SK-N-SH (cell line): ENCODE measurements around the gene LRSAM1. TPM values are rescaled to one million over a fixed set of nuclear protein-coding genes. Genes with fewer than 3 reads are reported as not detected.

Experiments used
- CTCF ChIA-PET: fragments of 300-600, 350-600 bp; formaldehyde crosslinking; extraction: SDS; loops from one replicate; lab custom pipeline; 2021; lab: Yijun Ruan, JAX
- POLR2A ChIA-PET: fragments of 350-600 bp; sonication (Branson Sonifier 250); formaldehyde crosslinking; extraction: SDS; loops from one replicate; lab custom pipeline; 2020; ENCODE audit warnings: antibody characterized with exemption, inconsistent platforms; lab: Yijun Ruan, JAX
- DNase-seq: peaks from one replicate; pipeline ENCODE4 v3.0.0; 2012
- H2AFZ ChIP-seq: fragments of 200-600 bp; sonication (generic); 2 replicates; pipeline ENCODE4 v1.8.1; 2016; ENCODE audit warnings: antibody characterized with exemption, mild to moderate bottlenecking, low read depth
- H3F3A ChIP-seq: fragments of 200-600 bp; sonication (generic); replicated peaks from 2 replicates; pipeline ENCODE3; 2016; ENCODE audit warnings: antibody characterized with exemption, mild to moderate bottlenecking; ENCODE audit not compliant: insufficient read depth
- H3K27ac ChIP-seq, 2 experiments: fragments of 200-500 bp in 1 of 2; fragments of 200-600 bp in 1 of 2; sonication (Bioruptor generic) in 1 of 2; sonication (generic), shearing (Covaris generic) in 1 of 2; 2 replicates each; pipeline versions ENCODE4 v1.5.1 to v1.6.1; 2014 to 2016; ENCODE audit warnings: low read depth in 2 of 2, inconsistent platforms in 1 of 2, low read length in 1 of 2, mild to moderate bottlenecking in 1 of 2, mixed read lengths in 1 of 2
- H3K27me3 ChIP-seq: fragments of 200-600 bp; sonication (generic), shearing (Covaris generic); 2 replicates; pipeline ENCODE4 v1.6.1; 2016; ENCODE audit warnings: mixed run types; ENCODE audit not compliant: insufficient read depth
- H3K36me3 ChIP-seq, 2 experiments: fragments of 200-500 bp in 1 of 2; fragments of 200-600 bp in 1 of 2; sonication (Bioruptor generic) in 1 of 2; sonication (generic) in 1 of 2; replicated peaks in 1 of 2; 2 replicates each; pipeline versions ENCODE3 to v1.5.1; 2014 to 2016; ENCODE audit warnings: low read length in 1 of 2, mild to moderate bottlenecking in 1 of 2; ENCODE audit not compliant: insufficient read depth in 2 of 2, control insufficient read depth in 1 of 2
- H3K4me1 ChIP-seq, 2 experiments: fragments of 200-500 bp in 1 of 2; fragments of 200-600 bp in 1 of 2; sonication (Bioruptor generic) in 1 of 2; sonication (generic), shearing (Covaris generic) in 1 of 2; 2 replicates each; pipeline versions ENCODE4 v1.5.1 to v1.6.1; 2014 to 2016; ENCODE audit warnings: low read depth in 1 of 2, low read length in 1 of 2, mixed run types in 1 of 2; ENCODE audit not compliant: insufficient read depth in 2 of 2, control insufficient read depth in 1 of 2
- H3K4me2 ChIP-seq: fragments of 200-600 bp; sonication (generic), shearing (Covaris generic); 2 replicates; pipeline ENCODE4 v1.6.1; 2017; ENCODE audit warnings: mixed run types
- H3K4me3 ChIP-seq, 2 experiments: fragments of 200-500 bp in 1 of 2; fragments of 200-600 bp in 1 of 2; sonication (Bioruptor generic) in 1 of 2; sonication (generic), shearing (Covaris generic) in 1 of 2; 2 replicates each; pipeline versions ENCODE4 v1.5.1 to v1.8.1; 2014 to 2016; ENCODE audit warnings: low read depth in 2 of 2, inconsistent platforms in 1 of 2, low read length in 1 of 2, mild to moderate bottlenecking in 1 of 2, mixed read lengths in 1 of 2, moderate library complexity in 1 of 2
- H3K79me2 ChIP-seq: fragments of 200-600 bp; sonication (generic); 2 replicates; pipeline ENCODE4 v1.8.1; 2017; ENCODE audit warnings: mild to moderate bottlenecking; ENCODE audit not compliant: insufficient read depth
- H3K9ac ChIP-seq: fragments of 200-600 bp; sonication (generic); 2 replicates; pipeline ENCODE4 v1.6.1; 2017; ENCODE audit warnings: mixed run types
- H3K9me2 ChIP-seq: fragments of 200-600 bp; sonication (generic); 2 replicates; pipeline ENCODE4 v1.6.1; 2017; ENCODE audit warnings: mixed run types
- H3K9me3 ChIP-seq: fragments of 200-600 bp; sonication (generic); 2 replicates; pipeline ENCODE4 v1.6.1; 2017; ENCODE audit warnings: mixed run types, mild to moderate bottlenecking, moderate library complexity
- H4K20me1 ChIP-seq: fragments of 200-600 bp; sonication (generic); 2 replicates; pipeline ENCODE4 v1.6.1; 2017; ENCODE audit warnings: mild to moderate bottlenecking, mixed run types; ENCODE audit not compliant: insufficient read depth
- EP300 ChIP-seq, 2 experiments: IDR thresholded peaks; 2 replicates each; pipeline versions ENCODE4 v1.4.0 to v1.6.1; 2012; ENCODE audit warnings: borderline replicate concordance in 1 of 2, low read depth in 1 of 2, low read length in 1 of 2
- EZH2phosphoT487 ChIP-seq: fragments of 200-600 bp; sonication (generic); IDR thresholded peaks from 2 replicates; pipeline ENCODE4 v1.6.1; 2017; ENCODE audit warnings: low read depth, mixed run types, mild to moderate bottlenecking, antibody characterized with exemption, moderate library complexity, borderline replicate concordance
- FOSL2 ChIP-seq: IDR thresholded peaks from 2 replicates; pipeline ENCODE4 v1.4.0; 2012; ENCODE audit warnings: low read depth, mild to moderate bottlenecking, moderate library complexity, borderline replicate concordance
- GATA2 ChIP-seq: sonication (generic); formaldehyde crosslinking; IDR thresholded peaks from 2 replicates; pipeline ENCODE4 v1.5.0; 2020; ENCODE audit warnings: mild to moderate bottlenecking, missing genetic modification reagents
- IRF3 ChIP-seq: fragments of 150-350 bp; IDR thresholded peaks from 2 replicates; pipeline ENCODE4 v1.6.1; 2016; ENCODE audit warnings: mild to moderate bottlenecking, low read depth, low read length
- MEF2A ChIP-seq: IDR thresholded peaks from 2 replicates; pipeline ENCODE4 v1.4.0; 2012; ENCODE audit warnings: low read depth, borderline replicate concordance
- MXI1 ChIP-seq: IDR thresholded peaks from 2 replicates; pipeline ENCODE4 v1.6.1; 2012; ENCODE audit warnings: mild to moderate bottlenecking, low read depth, low read length, improper control_type of control experiment
- NFIC ChIP-seq: IDR thresholded peaks from 2 replicates; pipeline ENCODE4 v1.4.0; 2012; ENCODE audit warnings: borderline replicate concordance
- NRF1 ChIP-seq: IDR thresholded peaks from 2 replicates; pipeline ENCODE4 v1.6.1; 2012; ENCODE audit warnings: low read depth, mild to moderate bottlenecking, low read length
- POLR2AphosphoS5 ChIP-seq: IDR thresholded peaks from 2 replicates; pipeline ENCODE4 v1.6.1; 2012; ENCODE audit warnings: low read depth, low read length
- RXRA ChIP-seq: IDR thresholded peaks from 2 replicates; pipeline ENCODE4 v1.4.0; 2012; ENCODE audit warnings: low read depth, mild to moderate bottlenecking, borderline replicate concordance
- SIN3A ChIP-seq: IDR thresholded peaks from 2 replicates; pipeline ENCODE4 v1.6.1; 2012; ENCODE audit warnings: low read depth, mild to moderate bottlenecking, low read length, moderate library complexity, borderline replicate concordance
- TCF12 ChIP-seq: IDR thresholded peaks from 2 replicates; pipeline ENCODE4 v1.4.0; 2012
- USF1 ChIP-seq: IDR thresholded peaks from 2 replicates; pipeline ENCODE4 v1.4.0; 2012; ENCODE audit warnings: low read depth, borderline replicate concordance
- YY1 ChIP-seq: IDR thresholded peaks from 2 replicates; pipeline ENCODE4 v1.4.0; 2012; ENCODE audit warnings: low read depth, mild to moderate bottlenecking
- WGBS: methylation state at CpG from one replicate; pipeline ENCODE4 v1.1.6; 2017; ENCODE audit warnings: low lambda C conversion rate; 5-methylcytosine and 5-hydroxymethylcytosine counted together
- polyA plus RNA-seq, 3 experiments: library from polyadenylated mRNA; depleted of rRNA; stranded (reverse); fragments of >200 nt; gene quantifications; 2 replicates each; pipeline ENCODE4 v1.2.3, GENCODE V29; 2012
- TF ChIP-seq, protein P1 (sequence below): IDR thresholded peaks from 2 replicates; pipeline ENCODE4 v1.4.0; 2012; ENCODE audit warnings: low read depth

LRSAM1 gene
- polyA plus RNA-seq, 1 of the 3 experiments (the other 2 are of a cell fraction) = 8.0 TPM

GRCh38 chr9:127449332-127449966 lies 1.9 kb upstream of the LRSAM1 start:
- DNase-seq = no peak
- Histone ChIP-seq H3K27me3 (no peaks in the 10 kb centered on the region), H3K4me2 (peak overlapping the region; percentile 95), H4K20me1 (peaks cover 52% of the 10 kb centered on the region), H2AFZ (no peak overlapping the region), H3K9ac (peak overlapping the region; percentile 95), H3K9me2 (no peaks in the 10 kb centered on the region), H3K4me1 (peaks cover 5 to 40% of the 10 kb centered on the region in 2 experiments), H3K79me2 (peaks cover 66% of the 10 kb centered on the region), H3K9me3 (no peaks in the 10 kb centered on the region), H3K4me3 (peak overlapping the region; percentile 92 to 99), H3K36me3 (peaks cover 50 to 58% of the 10 kb centered on the region in 2 experiments), H3F3A (peaks cover 69% of the 10 kb centered on the region)
- ChIA-PET POLR2A (interaction anchor here (1.9 kb wide), 1 partner anchor 25 kb away, joined by 12 read pairs; the partner anchor contains the start of gene ZNF79), CTCF (interaction anchor here (1.1 to 1.2 kb wide), 2 partner anchors 11 to 21 kb away, joined by 3 read pairs; no protein-coding TSS in a partner anchor)
- 14% methylated on average over 5 of the region's 5 CpGs for WGBS
- TF ChIP-seq FOSL2 (no peak), EZH2phosphoT487 (no peak), EP300 (IDR thresholded peaks at IDR 0.05; ENCODE audit: borderline replicate concordance in 1 of 2, low read depth in 1 of 2, low read length in 1 of 2) (no peak)
- TF ChIP-seq, all 33 proteins: peak for 0
- peak overlapping the region; percentile 77 to 92 for H3K27ac ChIP-seq

DNA sequence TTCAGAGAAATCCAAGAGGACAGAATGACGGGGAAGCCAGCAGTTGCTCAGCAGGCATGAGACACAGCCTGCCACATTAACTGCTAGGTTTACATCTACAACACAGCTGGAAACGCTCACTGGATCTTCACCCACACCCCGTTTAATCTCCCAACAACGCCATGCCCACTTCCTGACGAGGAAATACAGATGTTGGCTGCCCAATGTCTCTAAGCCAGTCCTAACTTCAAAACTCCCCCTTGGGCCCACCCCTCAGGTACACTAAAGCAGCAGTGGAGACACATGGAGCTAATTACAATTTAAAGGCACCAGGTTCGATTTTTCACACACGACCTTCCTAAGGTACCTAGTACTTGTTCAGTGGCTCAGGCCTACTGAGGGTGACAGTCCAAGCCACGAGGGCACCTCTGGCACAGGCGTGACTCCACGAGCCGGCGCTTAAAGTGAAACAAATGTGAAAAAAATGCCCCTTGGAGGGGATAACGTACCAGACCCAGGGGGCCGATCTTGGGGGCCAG lies 1.0 kb upstream of the LRSAM1 start:
- DNase-seq = no peak
- TF ChIP-seq POLR2AphosphoS5 = 0 out of 2 replicates have a peak, but pooled peaks have one; percentile 3
- no peak for TF ChIP-seq USF1
- no peak for TF ChIP-seq GATA2 (CRISPR knock-in tag)
- TF ChIP-seq RXRA = no peak
- TF ChIP-seq MEF2A = no peak
- peak; percentile 75; the same call in 1 of the 2 replicates for TF ChIP-seq MXI1
- no peak for TF ChIP-seq IRF3
- no peak for TF ChIP-seq NFIC
- no peak for TF ChIP-seq YY1
- TF ChIP-seq FOSL2 = no peak
- TF ChIP-seq, protein P1, sequence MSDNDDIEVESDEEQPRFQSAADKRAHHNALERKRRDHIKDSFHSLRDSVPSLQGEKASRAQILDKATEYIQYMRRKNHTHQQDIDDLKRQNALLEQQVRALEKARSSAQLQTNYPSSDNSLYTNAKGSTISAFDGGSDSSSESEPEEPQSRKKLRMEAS = no peak
- no peak for TF ChIP-seq TCF12
- TF ChIP-seq NRF1 = no peak
- TF ChIP-seq SIN3A = no peak
- TF ChIP-seq EZH2phosphoT487 = no peak
- H4K20me1 ChIP-seq = peaks cover 47% of the 10 kb centered on the region
- peak overlapping the region; percentile 95 for H3K9ac ChIP-seq
- H3K79me2 ChIP-seq = peaks cover 66% of the 10 kb centered on the region
- H3K36me3 ChIP-seq = peaks cover 43 to 58% of the 10 kb centered on the region in 2 experiments
- no peaks in the 10 kb centered on the region for H3K9me2 ChIP-seq
- no peaks in the 10 kb centered on the region for H3K27me3 ChIP-seq
- CTCF ChIA-PET = interaction anchor here (1.1 to 1.9 kb wide), 3 partner anchors 12 to 20 kb away, joined by 3 to 5 read pairs (median 3); no protein-coding TSS in a partner anchor
- H3F3A ChIP-seq = peaks cover 61% of the 10 kb centered on the region
- POLR2A ChIA-PET = interaction anchor here (0.6 to 3.2 kb wide), 6 partner anchors 13 to 226 kb away, joined by 3 to 12 read pairs (median 4); partner anchors contain the start of gene ZNF79
- H3K4me3 ChIP-seq = peak overlapping the region; percentile 92 to 99
- no peaks in the 10 kb centered on the region for H3K9me3 ChIP-seq
- H3K4me2 ChIP-seq = peak overlapping the region; percentile 95
- H2AFZ ChIP-seq = no peak overlapping the region
- under 1% methylated on average over 12 of the region's 14 CpGs for WGBS
- peak overlapping the region; percentile 77 to 92 for H3K27ac ChIP-seq
- H3K4me1 ChIP-seq = peaks cover 5 to 40% of the 10 kb centered on the region in 2 experiments; a peak in 3 of 4 replicates
